GM21737 (cell line): ENCODE results near the gene NUAK2.

Experiments used
- ATAC-seq: cut with Tn5 transposase; IDR thresholded peaks from one replicate; pipeline ENCODE4 v1.9.1; 2021; ENCODE audit warnings: mild to moderate bottlenecking, moderate library complexity; ENCODE audit not compliant: unreplicated experiment

The NUAK2 gene

GRCh38 chr1:205258719-205259118, 62.8 kb downstream of the NUAK2 start:
- no peak for ATAC-seq

GRCh38 chr1:205258261-205258691, 63.3 kb downstream of the NUAK2 start:
- ATAC-seq = no peak

- ATAC-seq = no peak
Observed at GRCh38 chr1:205257735-205258134, 63.8 kb downstream of the NUAK2 start.

GRCh38 chr1:205256951-205257625, 64.5 kb downstream of the NUAK2 start:
- ATAC-seq = no peak

GRCh38 chr1:205255941-205256780, 65.4 kb downstream of the NUAK2 start:
- no peak for ATAC-seq
